A172 (cell line): ENCODE measurements around the gene DCAF8L1. TPM values are rescaled to one million over a fixed set of nuclear protein-coding genes. Genes with fewer than 3 reads are reported as not detected.
"Not testable (repeated sequence)": the region's sequence is repeated elsewhere in the genome, so short reads cannot be mapped to it uniquely, and the experiment has no call there.

ENCODE experiments used
- DNase-seq: peaks from one replicate; pipeline ENCODE4 v3.0.0-alpha.2; 2015; ENCODE audit warnings: low spot score
- total RNA-seq: library from RNA; depleted of rRNA; stranded (reverse); fragments of >200 nt; shearing (Covaris generic); gene quantifications from 2 replicates; pipeline ENCODE4 v1.2.3, GENCODE V29; 2014; rRNA removed

The DCAF8L1 gene
- not detected in 2 replicates for total RNA-seq

DNA sequence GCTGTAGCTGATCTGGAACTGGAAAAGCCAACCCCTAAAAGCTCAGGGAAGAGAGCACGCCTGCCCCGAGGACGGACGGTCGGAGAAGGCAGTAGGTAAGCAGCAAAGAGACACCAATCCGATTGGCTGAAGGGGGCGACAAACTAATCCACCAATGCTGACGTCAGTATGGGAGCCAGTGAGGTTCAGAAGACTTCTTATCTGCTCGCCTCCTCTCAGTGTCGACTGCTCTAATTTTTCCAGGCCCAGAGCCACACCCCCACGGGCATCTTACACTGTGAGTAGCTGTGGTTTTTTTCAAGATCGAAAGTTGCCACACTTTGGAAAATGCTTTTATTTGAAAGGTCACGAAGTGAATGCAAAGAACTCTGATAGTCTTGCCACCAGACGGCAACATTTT is at the start of gene DCAF8L1:
Gene DCAF8L1 (minus strand): TSS at position 101 of the 400 bp plus-strand sequence. CDS start 115 bp downstream, outside the sequence.
- no peak for DNase-seq

DNA sequence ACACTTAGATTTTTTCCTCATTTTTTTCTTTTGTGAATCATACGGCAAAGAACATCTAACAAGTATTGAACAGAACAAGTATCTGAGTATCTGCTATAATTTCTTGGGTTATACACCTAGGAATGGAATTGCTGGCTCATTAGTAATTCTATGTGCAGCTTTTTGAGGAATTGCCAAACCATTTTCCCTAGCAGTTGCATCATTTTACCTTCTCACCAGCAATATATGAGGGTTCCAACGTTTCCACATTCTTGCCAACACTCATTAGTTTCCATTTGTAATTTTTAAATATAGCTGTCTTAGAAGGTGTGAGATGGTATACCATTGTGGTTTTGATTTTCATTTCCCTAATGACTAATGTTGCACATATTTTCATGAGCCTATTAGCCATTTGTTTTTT is 41.1 kb upstream of the DCAF8L1 start:
- DNase-seq: no peak

DNA sequence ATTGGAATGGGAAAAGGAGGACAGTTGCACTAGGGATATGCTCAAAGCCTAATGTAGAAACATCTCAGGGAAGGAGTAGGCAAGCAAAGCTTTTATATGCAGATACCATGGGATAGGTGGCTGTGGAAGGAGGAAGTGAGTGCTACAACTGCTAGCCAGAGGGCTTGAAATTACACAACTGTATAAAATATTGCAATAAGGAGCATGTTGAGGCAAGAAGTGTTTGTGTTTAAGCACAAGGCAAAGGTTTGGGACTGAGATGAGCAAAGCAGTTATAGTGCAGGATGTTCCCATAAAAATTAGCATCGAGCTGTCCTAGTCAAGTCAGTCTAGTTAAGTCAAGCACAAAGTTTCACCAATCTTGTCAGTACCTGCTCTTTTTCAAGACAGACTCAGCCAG is 35.6 kb upstream of the DCAF8L1 start:
- DNase-seq: no peak

DNA sequence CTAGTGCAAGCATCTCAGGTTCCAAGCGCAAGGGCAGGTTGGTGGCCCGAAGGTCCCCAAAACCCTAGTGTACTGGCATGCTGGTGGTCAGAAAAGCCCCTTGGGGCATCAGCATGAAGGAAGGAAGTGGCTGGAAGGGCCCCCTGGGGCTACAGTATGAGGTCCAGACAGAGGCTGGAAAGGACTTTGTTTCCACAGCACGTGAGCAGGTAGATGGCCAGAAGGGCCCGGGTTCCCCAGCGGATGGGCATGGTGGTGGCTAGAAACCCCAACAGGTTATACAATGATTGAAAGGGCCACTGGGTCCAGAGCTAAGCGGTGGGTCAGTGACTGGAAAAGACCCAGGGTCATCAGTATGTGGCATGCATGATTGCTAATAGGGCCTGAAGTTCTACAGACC is 34.7 kb upstream of the DCAF8L1 start:
- no peak for DNase-seq

DNA sequence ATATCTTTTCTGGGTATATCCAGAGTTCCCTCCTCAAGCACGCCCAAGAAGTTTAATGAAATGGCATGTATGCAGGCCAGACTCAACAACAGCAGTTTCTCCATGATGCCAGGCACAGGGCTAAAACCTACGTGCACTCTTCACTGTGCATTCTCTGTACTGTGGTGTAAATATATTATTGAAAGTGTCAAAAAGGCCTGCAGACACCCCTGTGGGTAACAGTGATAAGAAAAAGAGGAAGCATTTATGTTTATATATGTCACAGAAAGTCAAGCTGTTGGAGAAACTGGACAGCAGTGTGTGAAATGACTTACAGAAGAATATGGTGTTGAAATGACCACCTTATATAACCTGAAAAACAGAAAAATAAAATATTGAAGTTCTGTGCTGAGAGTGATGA is 29.6 kb upstream of the DCAF8L1 start:
- DNase-seq: no peak

DNA sequence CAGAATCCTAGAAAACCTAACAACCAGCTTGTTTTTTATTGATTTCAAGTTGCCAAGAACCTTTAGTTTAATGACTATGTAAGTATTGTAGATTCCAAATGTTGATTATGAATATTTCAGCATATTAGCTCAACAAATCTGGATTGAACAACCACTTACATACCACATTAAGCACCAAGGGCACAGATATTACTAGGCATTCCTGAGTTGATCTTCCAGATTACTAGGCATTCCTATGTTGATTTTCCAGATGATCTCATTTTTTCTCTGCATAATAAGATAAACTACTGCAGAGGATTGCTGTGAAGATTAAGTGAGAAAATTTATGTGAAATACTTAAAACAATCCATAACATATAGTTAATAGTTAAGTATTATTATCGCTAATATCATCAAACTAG is 17.4 kb upstream of the DCAF8L1 start:
- DNase-seq: no peak

DNA sequence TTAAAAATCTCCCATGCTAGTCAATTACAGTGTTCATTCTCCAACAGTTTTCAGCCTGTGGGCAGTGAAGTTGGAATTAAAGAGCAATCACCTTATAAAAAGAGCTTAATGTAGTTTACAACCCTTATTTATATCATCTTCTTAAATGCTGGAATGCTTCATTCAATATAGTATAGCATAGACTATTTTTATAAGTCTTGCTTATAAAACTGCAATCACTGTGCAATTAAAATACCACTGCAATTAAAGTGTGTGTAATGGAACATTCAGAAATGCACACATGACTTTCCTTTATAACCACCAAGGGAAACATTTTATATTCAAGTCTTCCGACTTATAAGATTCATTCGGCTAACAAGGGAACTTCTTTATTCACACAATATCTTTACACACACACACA is 16.4 kb upstream of the DCAF8L1 start:
- no peak for DNase-seq

DNA sequence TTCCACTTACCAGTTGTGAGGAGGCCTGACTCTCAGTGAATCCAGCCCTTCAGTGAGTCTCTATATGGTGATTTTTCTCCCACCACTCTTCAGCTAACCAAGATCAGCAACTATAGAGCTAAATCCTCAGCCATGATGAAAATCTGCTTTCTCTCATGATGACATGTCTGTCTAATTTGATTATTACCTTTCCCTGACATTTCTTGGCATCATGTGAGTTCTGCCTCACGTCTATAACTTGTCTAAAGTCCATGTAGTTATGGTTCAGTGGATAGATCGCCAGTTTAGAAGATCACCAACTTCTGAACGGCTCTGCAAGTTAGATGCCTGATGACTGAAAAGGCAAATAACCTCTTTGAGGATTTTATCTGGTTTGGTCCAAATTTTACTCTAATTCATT is 14.9 kb upstream of the DCAF8L1 start:
- no peak for DNase-seq

DNA sequence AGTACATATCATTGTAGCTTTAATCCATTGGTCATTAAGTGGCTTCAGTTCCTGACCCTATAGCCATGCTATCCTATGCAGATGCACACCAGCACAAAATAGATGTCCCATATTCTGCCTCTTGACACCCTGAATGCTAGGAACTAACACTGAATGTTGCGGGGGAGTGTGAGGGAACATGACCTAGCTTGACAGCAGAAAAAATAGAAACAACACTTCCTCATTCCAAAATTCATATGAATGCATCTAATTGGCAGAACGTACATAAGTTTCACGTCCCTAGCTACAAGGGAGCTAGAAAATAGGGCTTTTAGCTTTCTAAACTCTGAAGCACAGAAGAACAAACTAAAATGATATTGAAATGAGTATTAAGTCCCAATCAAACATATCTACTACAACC is 14.4 kb upstream of the DCAF8L1 start:
- no peak for DNase-seq

DNA sequence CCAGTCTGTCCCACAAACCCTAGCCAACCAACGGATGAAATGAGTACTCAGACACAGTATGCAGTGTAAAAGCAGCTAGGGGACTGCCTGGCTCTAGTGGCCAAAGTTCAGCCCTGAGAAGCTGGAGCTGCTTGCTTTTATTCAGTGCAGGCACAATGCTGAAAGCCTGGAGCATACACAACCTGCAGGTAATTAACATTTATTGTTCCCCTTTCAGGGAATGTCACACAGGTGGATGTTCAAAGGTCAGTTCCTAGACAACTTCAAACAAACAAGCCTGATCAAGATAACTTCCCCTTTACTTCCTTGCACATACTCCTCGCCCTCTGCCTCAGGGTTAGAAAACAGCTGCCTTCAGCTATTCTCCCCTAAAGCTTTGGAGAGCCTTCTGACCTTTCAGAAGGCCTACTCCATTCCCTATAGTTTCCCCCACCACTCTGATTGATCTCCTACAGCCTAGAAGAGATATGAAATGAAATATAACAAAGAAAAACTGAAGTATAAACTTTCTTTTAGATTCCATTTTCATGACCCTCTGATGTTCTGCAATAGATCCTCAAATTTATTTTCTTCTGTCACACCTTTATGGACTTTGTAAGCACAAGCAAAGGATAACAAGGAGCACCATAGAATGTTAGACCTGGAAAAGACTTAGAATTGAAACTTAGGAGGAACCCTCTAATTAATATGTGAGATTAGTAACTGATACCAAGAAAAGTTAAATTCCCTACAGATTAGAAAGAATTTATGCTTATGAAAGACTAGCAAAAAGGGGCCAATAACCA is 6.8 kb upstream of the DCAF8L1 start:
- DNase-seq: no peak

DNA sequence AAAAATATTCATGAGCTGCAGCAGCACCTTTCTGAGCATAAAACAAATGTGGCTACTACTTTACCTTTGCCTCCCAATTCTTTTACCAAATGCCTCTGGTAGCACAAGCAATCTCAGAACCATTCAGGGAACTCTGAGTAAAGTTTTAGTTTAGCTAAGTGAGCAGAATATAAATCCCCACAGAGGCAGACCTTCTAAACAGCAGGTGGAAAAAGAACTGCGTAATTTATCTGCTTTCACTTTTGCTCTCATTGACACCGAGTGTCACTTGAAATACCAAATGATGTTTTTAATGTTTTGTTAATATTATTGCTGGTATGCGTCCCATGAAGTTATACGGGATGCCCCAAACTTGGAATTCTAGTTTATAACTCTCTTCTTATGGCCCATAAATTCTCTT is 4.3 kb downstream of the DCAF8L1 start:
- not testable (repeated sequence) for DNase-seq

DNA sequence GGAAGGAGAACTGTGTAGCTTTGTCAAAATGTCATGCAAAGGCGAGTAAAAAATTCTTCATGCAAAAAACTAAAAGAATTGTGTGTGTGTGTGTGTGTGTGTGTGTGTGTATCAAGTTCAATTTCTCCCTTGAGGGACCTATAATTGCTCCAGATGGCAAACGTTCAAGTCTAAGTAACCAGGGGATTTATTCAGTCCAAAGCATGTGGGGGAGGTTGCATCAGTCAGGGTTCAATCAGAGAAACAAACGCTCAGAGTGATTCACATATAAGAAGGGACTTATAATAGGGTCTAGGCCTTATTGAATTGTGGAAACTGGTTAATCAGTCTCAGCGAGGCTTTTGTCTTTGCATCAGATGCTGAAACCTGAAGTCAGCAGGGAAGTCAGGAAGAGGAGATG is 5.0 kb downstream of the DCAF8L1 start:
- DNase-seq: no peak

DNA sequence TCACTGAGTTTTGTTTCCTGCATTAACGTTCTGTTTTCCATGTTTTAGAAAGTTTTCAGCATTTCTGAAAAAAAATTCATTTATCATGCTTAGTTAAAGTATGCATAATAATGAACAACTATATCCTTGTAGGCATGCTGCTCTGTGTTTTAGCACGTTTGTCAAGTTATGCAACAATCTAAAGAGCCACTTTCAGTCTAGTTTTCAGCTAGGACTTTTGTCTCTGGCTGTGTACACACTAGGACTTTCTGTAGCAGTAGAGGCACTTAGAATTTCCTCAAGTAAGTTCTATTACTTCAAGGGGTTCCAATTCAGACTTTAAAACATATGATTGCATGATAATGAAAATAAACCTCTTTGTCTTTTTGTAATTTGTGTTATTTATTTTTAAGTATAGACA is 12.4 kb downstream of the DCAF8L1 start:
- DNase-seq: no peak

DNA sequence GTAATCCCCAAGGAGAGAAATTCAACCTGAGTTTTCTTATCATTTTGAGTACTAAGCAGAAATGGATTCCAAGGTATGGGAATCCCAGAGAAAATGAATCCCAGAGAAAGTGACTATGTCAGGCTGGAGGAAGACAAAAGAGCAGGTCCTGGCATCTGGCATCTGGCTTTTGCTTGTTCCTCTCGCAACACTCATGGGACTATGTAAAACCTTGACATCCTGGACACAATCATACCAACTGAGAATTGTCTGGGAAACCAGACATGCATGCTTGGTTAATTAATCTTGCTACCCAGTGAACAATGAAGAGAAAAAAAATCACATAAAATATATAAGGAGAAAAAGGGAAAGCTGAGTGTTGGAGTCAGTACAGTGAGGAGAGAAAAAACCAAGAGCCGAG is 12.9 kb downstream of the DCAF8L1 start:
- DNase-seq: no peak

DNA sequence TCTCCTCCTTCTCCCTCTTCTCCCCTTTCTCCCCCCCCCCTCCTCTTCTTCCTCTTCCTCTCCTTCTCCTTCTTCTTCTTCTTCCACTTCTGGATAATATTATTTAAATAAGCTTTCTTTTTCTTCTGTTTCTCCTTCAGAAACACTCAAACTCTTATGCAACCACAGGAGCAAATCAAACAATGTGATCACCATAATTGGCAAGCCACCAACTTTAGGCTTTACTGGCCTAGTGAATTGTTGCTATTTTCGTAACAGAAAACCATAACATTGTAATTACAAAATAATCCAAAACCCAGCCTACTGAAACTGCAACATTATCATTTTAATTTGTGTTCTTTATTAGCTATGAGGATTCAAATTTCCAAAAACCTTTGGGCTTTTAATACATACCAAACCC is 14.3 kb downstream of the DCAF8L1 start:
- no peak for DNase-seq

DNA sequence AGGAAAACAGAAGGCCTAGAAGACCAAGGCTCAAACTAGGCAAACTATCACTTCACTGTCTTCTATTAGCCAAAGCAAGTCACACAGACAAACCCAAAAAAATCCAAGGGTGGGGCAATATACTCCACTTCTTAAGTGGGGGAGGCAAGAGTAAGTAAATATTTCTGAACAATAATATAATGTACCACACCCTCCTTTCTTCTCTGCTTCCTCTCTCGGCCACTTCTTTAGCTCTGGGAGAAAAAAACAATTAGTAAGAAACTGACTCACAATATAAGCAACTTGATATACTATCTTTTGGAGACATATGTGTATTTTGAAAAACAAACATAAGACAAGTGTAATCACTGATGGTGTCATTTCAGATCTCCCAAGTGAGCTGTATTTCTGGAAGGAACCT is 14.8 kb downstream of the DCAF8L1 start:
- peak; percentile 16 for DNase-seq

DNA sequence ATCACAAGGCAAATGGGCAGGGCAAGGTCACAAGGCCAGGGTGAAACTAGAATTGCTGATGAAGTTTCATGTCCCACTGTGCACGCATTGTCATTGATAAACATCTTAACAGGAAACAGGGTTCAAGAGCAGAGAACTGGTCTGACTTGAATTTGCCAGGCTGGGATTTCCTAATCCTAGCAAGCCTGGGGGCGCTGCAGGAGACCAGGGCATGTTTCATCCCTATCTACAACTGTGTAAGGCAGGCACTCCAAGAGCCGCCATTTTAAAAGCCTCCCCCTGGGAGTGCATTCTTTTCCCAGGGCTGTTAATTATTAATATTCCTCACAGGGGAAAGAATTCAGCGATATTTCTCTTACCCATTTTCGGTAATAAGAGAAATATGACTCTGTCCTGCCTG is 15.9 kb downstream of the DCAF8L1 start:
- not testable (repeated sequence) for DNase-seq

DNA sequence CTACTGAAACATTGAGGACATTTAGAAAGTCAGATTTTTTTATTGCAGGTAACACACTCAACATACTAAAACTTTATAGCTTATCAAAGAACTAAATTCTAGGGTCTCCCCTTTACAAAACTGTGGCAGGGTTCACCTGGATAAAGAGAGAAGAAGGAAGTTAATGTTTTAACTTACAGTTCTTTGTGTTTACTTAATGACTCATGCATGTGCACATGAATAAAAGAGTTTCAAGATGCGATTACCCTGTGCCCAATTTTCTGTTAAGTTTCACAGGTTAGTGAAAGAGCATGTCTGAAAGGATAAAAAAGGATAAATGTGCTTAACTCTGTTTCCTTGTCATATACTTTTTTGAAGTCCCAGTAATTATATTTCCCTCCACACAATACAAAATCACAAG is 16.8 kb downstream of the DCAF8L1 start:
- DNase-seq: no peak

DNA sequence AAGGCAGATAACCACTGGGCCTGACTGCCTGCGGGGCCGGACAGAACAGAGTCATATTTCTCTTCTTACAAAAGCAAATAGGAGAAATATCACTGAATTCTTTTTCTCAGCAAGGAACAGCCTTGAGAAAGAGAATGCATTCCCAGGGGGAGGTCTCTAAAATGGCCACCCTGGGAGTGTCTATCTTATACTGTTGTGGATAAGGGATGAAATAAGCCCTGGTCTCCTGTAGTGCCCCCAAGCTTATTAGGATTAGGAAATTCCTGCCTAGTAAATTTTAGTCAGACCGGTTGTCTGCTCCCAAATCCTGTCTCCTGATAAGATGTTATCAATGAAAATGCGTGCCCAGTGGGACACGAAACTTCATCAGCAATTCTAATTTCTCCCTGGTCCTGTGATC is 20.8 kb downstream of the DCAF8L1 start:
- DNase-seq: not testable (repeated sequence)

DNA sequence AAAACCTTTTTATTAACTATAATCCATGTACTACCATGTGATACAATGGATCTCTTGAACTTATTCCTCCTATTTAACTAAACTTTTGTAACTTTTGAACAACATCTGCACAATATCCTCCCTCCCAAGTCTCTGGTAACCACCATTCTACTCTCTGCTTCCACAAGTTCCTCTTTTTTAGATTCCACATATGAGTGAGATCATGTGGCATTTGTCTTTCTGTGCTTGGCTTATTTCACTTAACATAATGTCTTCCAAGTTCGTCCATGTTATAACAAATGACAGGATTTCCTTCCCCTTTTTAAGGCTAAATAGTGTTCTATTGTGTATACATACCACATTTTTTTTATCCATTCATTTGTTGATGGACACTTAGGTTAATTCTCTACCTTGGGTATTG is 28.1 kb downstream of the DCAF8L1 start:
- no peak for DNase-seq

DNA sequence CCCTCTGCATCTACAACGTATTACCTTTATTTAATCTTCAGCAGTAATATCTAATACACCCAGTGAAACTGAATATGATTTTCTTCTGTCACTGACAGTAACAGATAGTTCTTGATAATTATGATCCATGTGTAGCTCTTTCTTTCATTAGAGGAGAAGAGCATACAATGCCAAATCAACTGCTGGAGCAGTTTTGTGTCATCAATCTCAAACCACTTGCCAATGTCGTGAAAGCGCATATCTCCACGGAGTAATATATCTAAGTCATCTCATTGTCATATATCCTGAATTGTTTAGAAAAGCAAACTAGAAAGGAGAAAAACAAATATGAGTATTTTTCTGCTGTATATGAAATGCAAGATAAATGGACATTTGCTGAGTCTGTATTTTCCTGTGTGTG is 47.9 kb downstream of the DCAF8L1 start:
- DNase-seq: no peak
